Activated T-helper 17 cell treated with anti-CD3 and anti-CD28 coated beads, Interleukin-2, amount 50 U/mL, for 72 hours (primary cell): ENCODE results near the gene PLOD3. TPM values are rescaled to one million over a fixed set of nuclear protein-coding genes. Genes with fewer than 3 reads are reported as not detected.

Source experiments
- ATAC-seq: fragments of 150-1000 bp; cut with Tn5 transposase; replicated peaks from 2 replicates; pipeline ENCODE4 v1.10.0; 2021; ENCODE audit warnings: mild to moderate bottlenecking, moderate library complexity
- H3K27ac Mint-ChIP-seq: one replicate; pipeline ENCODE4 v1.8.0; 2022; ENCODE audit warnings: mixed read lengths
- H3K27me3 Mint-ChIP-seq: one replicate; pipeline ENCODE4 v1.8.0; 2022; ENCODE audit warnings: mixed read lengths
- H3K36me3 Mint-ChIP-seq: one replicate; pipeline ENCODE4 v1.8.0; 2022; ENCODE audit warnings: low read depth, mild to moderate bottlenecking, mixed read lengths
- H3K4me1 Mint-ChIP-seq: one replicate; pipeline ENCODE4 v1.8.0; 2022; ENCODE audit warnings: mixed read lengths
- H3K4me3 Mint-ChIP-seq: one replicate; pipeline ENCODE4 v1.8.0; 2022; ENCODE audit warnings: mild to moderate bottlenecking, mixed read lengths
- H3K9me3 Mint-ChIP-seq: one replicate; pipeline ENCODE4 v1.8.0; 2022; ENCODE audit warnings: mixed read lengths
- total RNA-seq, 2 donors: library from RNA; stranded (reverse); gene quantifications; one replicate each; pipeline ENCODE4 v1.2.3, GENCODE V29; 2022

The PLOD3 gene
- total RNA-seq, 2 donors from 2014 or later, result 55.6 to 69.6 TPM

DNA sequence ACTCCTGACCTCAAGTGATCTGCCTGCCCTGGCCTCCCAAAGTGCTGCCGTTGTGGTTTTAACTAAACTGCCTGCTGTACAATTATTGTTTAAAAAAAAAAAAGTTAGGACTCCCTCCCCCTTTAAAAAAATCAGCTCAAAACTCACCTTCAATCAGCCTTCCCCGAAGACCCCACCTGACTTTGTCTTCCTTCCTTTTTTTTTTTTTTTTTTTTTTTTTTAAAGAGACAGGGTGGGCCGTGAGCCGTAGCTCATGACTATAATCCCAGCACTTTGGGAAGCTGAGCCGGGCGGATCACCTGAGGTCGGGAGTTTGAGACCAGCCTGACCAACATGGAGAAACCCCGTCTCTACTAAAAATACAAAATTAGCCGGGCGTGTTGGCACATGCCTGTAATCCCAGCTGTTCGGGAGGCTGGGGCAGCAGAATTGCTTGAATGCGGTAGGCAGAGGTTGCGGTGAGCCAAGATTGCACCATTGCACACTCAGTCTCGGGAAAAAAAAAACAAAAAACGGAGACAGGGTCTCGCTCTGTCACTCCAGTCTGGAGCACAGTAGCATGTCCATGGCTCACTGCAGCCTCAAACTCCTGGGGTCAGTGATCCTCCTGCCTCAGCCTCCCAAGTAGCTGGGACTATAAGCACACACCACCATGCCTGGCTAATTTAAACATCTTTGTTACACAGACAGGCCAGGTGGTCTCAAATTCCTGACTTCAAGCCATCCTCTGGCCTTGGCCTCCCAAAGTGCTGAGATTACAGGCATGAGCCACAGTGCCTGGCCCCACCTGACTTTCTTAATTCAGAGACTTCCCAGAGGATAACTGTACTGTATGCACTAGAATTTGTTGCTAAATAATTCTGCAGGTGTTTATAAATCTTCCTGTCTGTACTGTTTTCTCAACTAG lies 24.3 kb upstream of the PLOD3 start:
- H3K4me3 Mint-ChIP-seq, result no peak overlapping the region
- no peaks in the 10 kb centered on the region for H3K27me3 Mint-ChIP-seq
- H3K9me3 Mint-ChIP-seq, result no peaks in the 10 kb centered on the region
- peaks cover 47% of the 10 kb centered on the region for H3K36me3 Mint-ChIP-seq
- H3K27ac Mint-ChIP-seq, result no peak overlapping the region
- no peak for ATAC-seq
- no peaks in the 10 kb centered on the region for H3K4me1 Mint-ChIP-seq

DNA sequence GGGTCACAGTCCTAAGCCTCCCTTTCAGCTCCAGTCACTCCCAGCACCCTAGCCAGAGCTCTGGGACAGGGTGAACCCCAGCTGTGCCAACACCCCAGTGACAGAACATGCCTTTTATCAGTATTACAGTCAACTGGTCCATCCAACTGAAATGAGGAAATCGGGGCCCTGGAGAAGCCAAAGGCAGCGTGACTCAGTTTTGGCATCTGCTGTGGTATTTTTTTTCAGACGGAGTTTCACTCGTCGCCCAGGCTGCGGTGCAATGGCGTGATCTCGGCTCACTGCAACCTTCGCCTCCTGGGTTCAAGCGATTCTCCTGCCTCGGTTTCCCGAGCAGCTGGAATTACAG lies 23.6 kb upstream of the PLOD3 start:
- H3K27me3 Mint-ChIP-seq, result no peaks in the 10 kb centered on the region
- ATAC-seq, result no peak
- H3K4me3 Mint-ChIP-seq, result no peak overlapping the region
- H3K27ac Mint-ChIP-seq, result no peak overlapping the region
- H3K4me1 Mint-ChIP-seq, result no peaks in the 10 kb centered on the region
- H3K36me3 Mint-ChIP-seq, result peaks cover 47% of the 10 kb centered on the region
- no peaks in the 10 kb centered on the region for H3K9me3 Mint-ChIP-seq

DNA sequence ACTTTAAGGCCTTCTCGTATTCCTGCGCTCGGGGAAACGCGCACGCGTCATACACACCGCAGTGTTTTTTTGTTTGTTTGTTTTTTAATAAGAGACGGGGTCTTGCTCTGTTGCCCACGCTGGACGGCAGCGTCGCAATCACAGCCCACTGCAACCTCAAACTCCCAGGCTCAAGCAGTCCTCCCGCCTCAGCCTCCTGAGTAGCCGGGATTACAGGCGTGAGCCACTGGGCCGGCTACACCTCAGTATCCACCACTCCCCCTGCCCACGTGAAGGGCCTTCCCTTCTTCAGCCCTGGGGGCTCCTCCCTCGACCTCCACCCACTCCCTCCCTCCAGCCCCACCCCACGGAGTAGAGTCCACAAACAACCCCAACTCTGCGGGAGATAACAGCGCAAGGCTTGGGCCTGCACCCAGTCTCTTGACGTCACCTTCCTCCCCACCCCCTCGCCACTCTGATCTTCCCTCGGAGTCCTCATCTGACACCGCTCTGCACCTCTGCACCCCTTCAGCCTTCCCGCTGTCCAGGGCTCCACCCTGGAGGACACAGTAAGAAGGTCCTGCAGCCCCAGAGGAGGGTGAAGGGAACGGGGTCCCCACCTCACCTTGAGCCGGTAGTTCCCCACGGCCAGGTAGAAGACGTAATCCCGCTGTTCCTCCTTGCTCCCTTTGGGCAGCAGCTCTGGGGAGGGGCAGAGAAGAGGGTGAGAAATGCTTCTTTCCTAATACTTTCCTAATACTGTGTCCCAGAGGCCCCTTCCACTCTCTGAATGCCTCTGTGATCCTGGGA lies 23.0 kb upstream of the PLOD3 start:
- Mint-ChIP-seq H3K36me3 (peaks cover 43% of the 10 kb centered on the region), H3K27ac (no peak overlapping the region), H3K9me3 (no peaks in the 10 kb centered on the region), H3K4me3 (no peak overlapping the region), H3K4me1 (no peaks in the 10 kb centered on the region), H3K27me3 (no peaks in the 10 kb centered on the region)
- ATAC-seq, result no peak

DNA sequence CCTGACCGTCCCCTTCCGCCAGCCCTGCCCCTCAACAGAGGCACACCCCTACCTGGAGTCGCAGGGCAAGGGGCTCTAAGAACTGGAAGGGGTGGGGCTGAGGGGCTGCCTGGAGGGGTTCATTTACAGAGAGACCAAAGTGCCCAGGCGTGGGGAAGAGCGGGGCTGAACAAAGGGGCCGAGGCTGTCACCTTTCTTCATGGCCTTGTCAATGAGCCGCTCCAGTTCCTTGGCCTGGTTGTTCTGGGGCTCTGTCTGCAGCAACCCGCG lies 22.5 kb upstream of the PLOD3 start:
- Mint-ChIP-seq H3K36me3 (peaks cover 37% of the 10 kb centered on the region), H3K27ac (no peak overlapping the region), H3K27me3 (no peaks in the 10 kb centered on the region), H3K4me1 (no peaks in the 10 kb centered on the region), H3K9me3 (no peaks in the 10 kb centered on the region), H3K4me3 (no peak overlapping the region)
- no peak for ATAC-seq

DNA sequence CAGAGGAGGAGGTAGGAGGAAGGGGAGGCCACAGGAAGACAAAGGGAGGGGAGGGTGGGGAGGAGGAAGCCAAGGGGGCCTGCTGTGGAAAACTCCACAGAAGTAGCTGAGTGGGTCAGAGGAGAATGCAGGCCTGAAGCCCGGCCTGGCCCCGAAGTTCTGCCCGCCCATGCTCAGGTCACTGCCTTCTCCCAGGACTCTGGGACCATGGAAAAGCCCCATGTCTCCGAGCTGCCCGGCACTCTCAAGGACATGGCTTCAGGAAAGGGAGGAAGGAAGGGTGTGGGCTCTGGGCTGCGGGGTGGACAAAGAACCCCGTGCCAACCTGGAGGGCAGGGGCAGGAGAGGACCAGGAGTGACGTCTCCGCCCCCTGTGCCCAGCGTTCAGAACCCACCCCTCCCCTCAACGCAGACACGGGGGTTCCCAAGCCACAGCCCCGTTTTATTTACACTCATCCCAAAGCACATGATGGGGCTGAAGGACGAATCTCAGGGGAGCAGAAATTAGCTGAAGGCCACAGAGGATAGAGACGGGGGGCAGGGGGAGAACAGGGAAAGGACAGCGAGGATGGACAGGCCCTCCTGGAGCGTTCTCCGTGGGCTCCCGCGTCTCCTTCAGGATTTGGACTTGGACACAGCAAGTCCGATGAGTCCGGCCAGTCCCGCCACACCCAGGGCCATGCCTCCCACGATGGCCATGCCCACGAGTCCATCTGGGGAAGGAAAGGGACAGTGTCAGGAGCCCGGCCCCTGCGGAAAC lies 22.0 kb upstream of the PLOD3 start:
- H3K4me1 Mint-ChIP-seq, result no peaks in the 10 kb centered on the region
- H3K4me3 Mint-ChIP-seq, result no peak overlapping the region
- no peak for ATAC-seq
- peaks cover 33% of the 10 kb centered on the region for H3K36me3 Mint-ChIP-seq
- H3K27me3 Mint-ChIP-seq, result no peaks in the 10 kb centered on the region
- no peaks in the 10 kb centered on the region for H3K9me3 Mint-ChIP-seq
- H3K27ac Mint-ChIP-seq, result no peak overlapping the region

DNA sequence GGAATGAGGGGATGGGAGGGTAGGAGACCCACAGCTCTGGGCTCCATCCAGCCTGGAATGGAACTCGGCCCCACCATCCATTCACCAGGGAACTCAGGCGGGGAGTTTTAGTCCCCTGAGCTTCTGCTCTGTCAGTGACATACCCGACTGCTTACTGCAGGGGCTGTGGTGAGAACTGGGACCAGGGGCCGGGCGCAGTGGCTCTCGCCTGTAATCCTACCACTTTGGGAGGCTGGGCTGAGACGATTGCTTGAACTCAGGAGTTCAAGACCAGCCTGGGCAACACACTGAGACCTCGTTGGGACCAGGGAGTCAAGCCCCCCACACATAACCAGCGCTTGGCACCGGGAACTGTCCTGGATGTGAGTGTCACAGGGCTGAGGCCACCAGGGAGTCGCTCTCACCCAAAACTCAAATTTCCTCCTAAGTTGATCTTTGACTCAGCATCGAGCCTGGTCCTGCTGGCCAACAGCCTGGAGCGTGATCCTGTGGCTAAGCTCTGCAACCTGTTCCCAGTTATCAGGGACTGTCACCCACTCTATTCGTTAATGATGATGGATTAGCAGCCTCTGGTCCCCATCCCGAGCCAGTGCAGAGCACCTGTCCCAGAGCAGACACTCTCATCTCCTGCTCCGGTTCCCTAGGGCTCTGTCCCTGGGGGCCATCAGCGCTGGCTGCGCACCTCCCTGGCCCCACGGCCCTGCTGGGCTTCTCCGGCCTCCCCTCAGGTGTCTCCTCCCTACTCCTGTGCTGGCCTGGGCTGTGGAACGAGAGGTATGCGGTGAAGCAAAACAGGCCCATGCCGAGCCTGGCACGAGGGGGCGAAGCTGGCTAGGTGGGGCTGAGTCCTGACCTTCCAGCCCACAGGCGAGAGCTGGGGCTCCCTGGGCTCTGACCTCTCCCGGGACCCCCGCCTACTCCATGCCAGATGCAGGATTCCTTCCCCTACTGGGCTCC lies 21.1 kb upstream of the PLOD3 start:
- Mint-ChIP-seq H3K27me3 (no peaks in the 10 kb centered on the region), H3K27ac (no peak overlapping the region), H3K4me3 (no peak overlapping the region), H3K4me1 (no peaks in the 10 kb centered on the region), H3K36me3 (peaks cover 29% of the 10 kb centered on the region), H3K9me3 (no peaks in the 10 kb centered on the region)
- ATAC-seq, result no peak

DNA sequence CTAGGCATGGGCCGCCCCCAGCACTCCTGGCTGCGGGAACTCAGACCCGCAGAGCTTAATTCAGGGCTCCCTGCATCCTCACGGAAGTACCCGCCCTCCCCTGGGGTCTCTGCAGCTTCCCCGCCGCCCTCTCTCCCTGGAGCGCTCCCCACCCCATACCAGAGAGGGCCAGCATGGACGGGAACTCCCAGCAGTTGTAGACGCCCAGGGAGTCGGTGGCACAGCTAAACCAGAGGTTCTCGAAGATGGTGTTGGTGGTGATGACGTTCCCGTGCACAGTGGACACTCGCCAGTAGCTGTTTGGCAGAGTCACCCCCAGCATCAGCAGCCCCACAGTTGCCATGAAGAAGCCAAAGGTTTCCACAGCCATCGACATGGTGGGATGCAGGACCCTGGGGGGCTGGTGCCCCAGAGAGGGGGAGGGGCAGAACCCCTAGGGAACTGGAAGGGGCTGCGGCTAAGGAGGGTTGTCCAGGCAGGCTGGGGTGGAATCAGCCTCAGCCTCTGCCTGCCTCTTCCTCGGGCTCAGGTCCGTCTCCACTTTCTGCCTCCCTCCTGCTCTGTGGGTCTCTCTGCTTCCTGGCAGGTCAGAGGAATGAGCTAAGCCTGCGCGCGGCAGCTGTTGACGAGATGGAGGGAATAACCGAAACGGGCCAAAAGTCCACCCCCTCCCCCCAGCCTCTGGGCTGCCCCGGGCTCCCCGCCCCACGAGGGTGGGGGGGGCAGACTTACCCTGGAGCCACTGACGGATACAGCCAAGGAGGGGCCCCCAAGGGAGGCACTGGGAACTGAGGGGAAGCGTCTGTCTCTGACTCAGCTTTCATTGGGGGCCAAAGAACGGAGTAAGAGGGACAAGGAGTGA lies 20.1 kb upstream of the PLOD3 start, which contains the start of gene CLDN15:
CLDN15 (minus strand) TSS at position 597 of the 862 bp plus-strand sequence; CDS start at position 376, 221 bp downstream.
- Mint-ChIP-seq H3K27ac (no peak within 1 kb of the TSS), H3K4me1 (no peaks in the 10 kb centered on the region), H3K36me3 (peaks cover 22% of the 10 kb centered on the region), H3K4me3 (no peak within 1 kb of the TSS), H3K9me3 (no peaks in the 10 kb centered on the region), H3K27me3 (no peaks in the 10 kb centered on the region)
- no peak for ATAC-seq

DNA sequence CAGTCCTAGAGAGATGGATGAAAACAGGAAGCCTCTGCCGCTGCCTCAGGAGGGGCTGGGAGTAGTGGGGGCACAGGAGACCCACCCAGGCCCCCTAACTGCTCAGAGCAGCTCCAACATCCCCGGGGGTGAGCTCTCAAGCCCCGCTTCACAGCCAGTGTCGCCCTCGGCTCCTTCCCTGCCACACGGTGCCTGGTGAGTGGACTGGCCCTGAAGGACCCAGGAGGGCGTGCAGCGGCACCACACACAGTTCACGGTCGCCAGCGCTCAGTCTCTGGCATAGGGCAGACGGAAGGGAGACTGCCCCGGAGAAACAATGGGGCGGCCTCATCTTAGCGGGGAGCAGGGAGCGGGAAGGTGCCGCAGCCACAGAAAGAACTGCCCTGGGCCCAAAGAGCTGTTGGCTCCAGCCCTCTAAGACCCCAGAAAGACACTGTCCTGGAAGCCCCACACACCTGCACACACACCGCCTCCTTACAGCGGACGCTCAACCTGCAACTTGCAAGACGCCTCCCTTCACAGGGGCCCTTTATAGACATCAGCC lies 19.0 kb upstream of the PLOD3 start:
- H3K9me3 Mint-ChIP-seq, result no peaks in the 10 kb centered on the region
- peaks cover 28% of the 10 kb centered on the region for H3K36me3 Mint-ChIP-seq
- no peak overlapping the region for H3K4me3 Mint-ChIP-seq
- H3K4me1 Mint-ChIP-seq, result no peaks in the 10 kb centered on the region
- no peak overlapping the region for H3K27ac Mint-ChIP-seq
- no peak for ATAC-seq
- no peaks in the 10 kb centered on the region for H3K27me3 Mint-ChIP-seq

DNA sequence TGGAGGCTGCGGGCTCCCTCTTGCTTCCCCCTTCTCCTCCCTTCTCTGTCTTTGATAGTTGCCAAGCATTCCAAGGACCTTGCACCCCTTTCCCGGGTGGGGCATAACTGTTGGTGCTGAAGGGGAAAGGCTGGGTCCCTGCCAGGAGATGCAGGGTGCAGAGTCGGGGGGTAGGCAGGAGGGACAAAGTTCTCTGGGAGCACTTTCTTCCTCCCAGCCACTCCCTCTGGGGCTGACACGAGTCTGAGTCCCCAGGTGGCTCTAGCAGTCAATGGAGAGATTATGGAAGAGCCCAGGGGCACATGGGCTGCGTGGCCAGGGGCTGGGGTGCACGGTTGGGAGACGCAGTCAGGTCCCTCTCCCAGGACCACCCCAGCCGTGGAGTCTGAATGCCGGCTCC lies 18.1 kb upstream of the PLOD3 start:
- no peaks in the 10 kb centered on the region for H3K9me3 Mint-ChIP-seq
- peaks cover 25% of the 10 kb centered on the region for H3K36me3 Mint-ChIP-seq
- no peak overlapping the region for H3K27ac Mint-ChIP-seq
- H3K4me1 Mint-ChIP-seq, result no peaks in the 10 kb centered on the region
- H3K27me3 Mint-ChIP-seq, result no peaks in the 10 kb centered on the region
- no peak for ATAC-seq
- H3K4me3 Mint-ChIP-seq, result no peak overlapping the region

DNA sequence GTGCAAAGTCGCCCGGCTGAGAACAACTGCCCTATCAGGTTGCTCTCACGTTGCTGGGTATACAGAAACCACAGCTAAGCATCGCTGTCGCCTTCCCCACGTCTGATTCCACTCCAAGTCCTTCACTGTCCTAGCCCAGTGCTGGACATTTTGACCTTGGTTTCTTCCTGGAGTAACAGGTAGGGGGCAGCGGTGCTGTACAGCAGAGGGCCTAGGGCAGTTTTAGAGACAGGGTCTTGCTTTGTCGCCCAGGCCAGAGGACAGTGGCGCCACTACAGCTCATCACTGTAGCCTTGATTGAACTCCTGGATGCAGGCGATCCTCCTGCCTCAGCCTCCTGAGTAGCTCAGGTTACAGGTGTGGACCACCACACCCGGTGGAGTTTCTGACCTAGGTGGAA lies 17.7 kb upstream of the PLOD3 start:
- no peak for ATAC-seq
- H3K27ac Mint-ChIP-seq, result no peak overlapping the region
- peaks cover 23% of the 10 kb centered on the region for H3K36me3 Mint-ChIP-seq
- no peak overlapping the region for H3K4me3 Mint-ChIP-seq
- H3K4me1 Mint-ChIP-seq, result no peaks in the 10 kb centered on the region
- no peaks in the 10 kb centered on the region for H3K9me3 Mint-ChIP-seq
- H3K27me3 Mint-ChIP-seq, result no peaks in the 10 kb centered on the region

DNA sequence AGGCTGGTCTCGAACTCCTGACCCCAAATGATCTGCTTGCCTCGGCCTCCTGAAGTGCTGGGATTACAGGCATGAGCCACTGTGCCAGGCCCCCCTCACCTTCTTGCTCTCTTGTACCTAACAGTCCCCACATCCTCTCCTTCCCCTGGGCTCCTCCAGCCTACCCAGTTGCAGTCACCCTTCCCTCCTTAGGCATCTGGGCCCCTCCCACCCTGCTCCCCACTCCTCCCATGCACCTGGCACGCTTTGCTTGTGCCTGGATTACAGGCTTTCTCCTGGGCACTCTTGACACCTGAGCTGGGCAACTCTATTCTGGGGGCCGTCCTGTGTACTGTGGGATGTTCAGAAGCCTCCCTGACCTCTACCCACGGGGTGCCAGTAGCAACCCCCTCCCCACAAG lies 17.3 kb upstream of the PLOD3 start:
- H3K27me3 Mint-ChIP-seq, result no peaks in the 10 kb centered on the region
- H3K27ac Mint-ChIP-seq, result no peak overlapping the region
- H3K36me3 Mint-ChIP-seq, result peaks cover 19% of the 10 kb centered on the region

DNA sequence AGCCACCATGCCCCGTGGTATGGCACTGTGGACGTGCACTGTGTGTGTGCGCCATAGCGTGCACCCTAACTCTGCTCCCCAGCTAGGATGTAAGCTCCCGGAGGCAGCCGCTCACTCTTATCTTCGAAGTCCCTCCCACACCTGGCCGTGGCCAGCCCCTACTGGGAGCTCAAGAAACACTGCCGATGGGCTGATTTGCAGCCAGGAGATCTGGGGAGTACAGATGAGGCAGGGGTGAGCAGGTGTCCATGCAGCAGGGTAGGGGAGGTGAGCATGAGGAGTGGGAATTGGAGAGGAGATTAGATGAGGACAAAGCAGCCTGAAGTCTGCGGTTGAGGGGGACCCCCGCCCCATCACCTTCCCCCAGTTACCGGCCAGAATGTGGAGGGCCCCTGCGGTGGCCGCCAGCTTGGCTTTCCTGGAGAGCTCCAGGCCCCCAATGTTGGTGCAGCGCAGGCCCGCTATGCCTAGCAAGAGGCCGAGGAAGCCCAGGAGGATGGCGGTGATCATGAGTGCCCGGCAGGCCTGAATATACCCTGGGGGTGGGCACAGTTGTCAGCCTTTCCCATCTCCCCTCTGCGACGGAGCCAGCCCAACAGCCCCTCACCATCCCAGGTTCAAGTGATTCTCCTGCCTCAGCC lies 16.6 kb upstream of the PLOD3 start:
- Mint-ChIP-seq H3K36me3 (peaks cover 17% of the 10 kb centered on the region), H3K4me1 (no peaks in the 10 kb centered on the region), H3K4me3 (no peak overlapping the region), H3K27ac (no peak overlapping the region), H3K27me3 (no peaks in the 10 kb centered on the region), H3K9me3 (no peaks in the 10 kb centered on the region)
- ATAC-seq, result no peak

More for the DNA sequence above, 17.3 kb upstream of the PLOD3 start:
- Mint-ChIP-seq H3K4me3 (no peak overlapping the region), H3K4me1 (no peaks in the 10 kb centered on the region), H3K9me3 (no peaks in the 10 kb centered on the region)
- ATAC-seq, result no peak
